Hepatocyte (in vitro differentiated cells): ENCODE data around the gene FILIP1L. TPM values are rescaled to one million over a fixed set of nuclear protein-coding genes. Genes with fewer than 3 reads are reported as not detected.

ENCODE experiments used
- DNase-seq: peaks from one replicate; pipeline ENCODE4 v3.0.0-alpha.2; 2016; ENCODE audit warnings: low spot score
- H2AFZ ChIP-seq: fragments of 200-600 bp; sonication (generic); 2 replicates; pipeline ENCODE4 v1.6.0; 2016; ENCODE audit warnings: antibody characterized with exemption, mild to moderate bottlenecking
- H3K27ac ChIP-seq: fragments of 200-600 bp; sonication (generic); 2 replicates; pipeline ENCODE4 v1.5.1; 2016; ENCODE audit warnings: mild to moderate bottlenecking
- H3K27me3 ChIP-seq: fragments of 200-600 bp; sonication (generic); 2 replicates; pipeline ENCODE4 v1.6.1; 2016
- H3K36me3 ChIP-seq: fragments of 200-600 bp; sonication (generic); replicated peaks from 2 replicates; pipeline ENCODE4 v1.5.1; 2016; ENCODE audit warnings: low read depth; ENCODE audit not compliant: insufficient read depth
- H3K4me1 ChIP-seq: fragments of 200-600 bp; sonication (generic); 2 replicates; pipeline ENCODE4 v1.5.1; 2016; ENCODE audit warnings: mild to moderate bottlenecking, moderate library complexity; ENCODE audit not compliant: insufficient read depth
- H3K4me2 ChIP-seq: fragments of 200-600 bp; sonication (generic); 2 replicates; pipeline ENCODE4 v1.6.0; 2016
- H3K4me3 ChIP-seq: fragments of 200-600 bp; sonication (generic); 2 replicates; pipeline ENCODE4 v1.5.1; 2016; ENCODE audit warnings: mild to moderate bottlenecking
- H3K79me2 ChIP-seq: fragments of 200-600 bp; sonication (generic); 2 replicates; pipeline ENCODE4 v1.6.0; 2017; ENCODE audit warnings: mild to moderate bottlenecking
- H3K9me2 ChIP-seq: fragments of 200-600 bp; sonication (generic); replicated peaks from 2 replicates; pipeline ENCODE4 v1.6.0; 2017; ENCODE audit warnings: mild to moderate bottlenecking; ENCODE audit not compliant: insufficient read depth
- H3K9me3 ChIP-seq: fragments of 200-600 bp; sonication (generic); 2 replicates; pipeline ENCODE4 v1.5.1; 2016; ENCODE audit warnings: low read depth, mild to moderate bottlenecking
- H4K20me1 ChIP-seq: fragments of 200-600 bp; sonication (generic); 2 replicates; pipeline ENCODE4 v1.6.0; 2016; ENCODE audit warnings: mild to moderate bottlenecking; ENCODE audit not compliant: insufficient read depth, poor library complexity, severe bottlenecking
- CTCF ChIP-seq: fragments of 200-600 bp; sonication (generic); IDR thresholded peaks from 2 replicates; pipeline ENCODE4 v1.5.1; 2016; ENCODE audit warnings: antibody characterized with exemption, mild to moderate bottlenecking; ENCODE audit not compliant: poor library complexity
- EZH2 ChIP-seq: fragments of 200-600 bp; sonication (generic); IDR thresholded peaks from 2 replicates; pipeline ENCODE4 v1.6.1; 2016; ENCODE audit warnings: antibody characterized with exemption, mild to moderate bottlenecking, borderline replicate concordance
- EZH2phosphoT487 ChIP-seq: fragments of 200-600 bp; sonication (generic); IDR thresholded peaks from one replicate; pipeline ENCODE4 v1.6.1; 2018; ENCODE audit warnings: antibody characterized with exemption, mild to moderate bottlenecking, low read depth, moderate library complexity; ENCODE audit not compliant: unreplicated experiment, severe bottlenecking
- WGBS: methylation state at CpG from one replicate; pipeline ENCODE4 v1.1.6; 2016; ENCODE audit warnings: low lambda C conversion rate; ENCODE audit errors: missing lambda C conversion rate; 5-methylcytosine and 5-hydroxymethylcytosine counted together
- polyA plus RNA-seq: library from polyadenylated mRNA; unstranded; fragments of >200 nt; fragmentation: Nextera tagmentation; extraction: Ambion mirVana; gene quantifications from 2 replicates; pipeline ENCODE4 v1.2.1, GENCODE V29; 2016
- total RNA-seq: library from RNA; depleted of rRNA; stranded (reverse); fragments of >200 nt; gene quantifications from 2 replicates; pipeline ENCODE4 v1.2.3, GENCODE V29; 2014

FILIP1L gene
- total and polyA plus RNA-seq, 2 experiments from 2014 or later, result 48.2 to 49.4 TPM

DNA sequence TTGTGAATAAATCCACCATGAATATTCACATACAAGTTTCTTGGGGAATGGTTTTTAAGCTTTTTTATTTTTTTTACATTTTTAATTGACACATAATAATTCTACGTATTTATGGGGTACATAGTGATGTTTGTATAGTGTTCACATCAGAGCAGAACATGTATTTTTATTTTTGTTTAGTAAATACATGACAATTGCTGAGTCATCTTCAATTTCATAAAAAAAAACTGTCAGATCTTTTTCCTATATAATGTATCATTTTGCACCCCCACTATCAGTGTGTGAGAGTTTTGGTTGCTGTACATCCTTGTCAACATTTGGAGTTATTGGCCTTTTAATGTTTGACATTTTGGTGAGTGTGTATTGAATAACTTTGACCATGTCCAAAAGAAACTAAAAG, 39.9 kb upstream of the FILIP1L start:
- H3K4me3 ChIP-seq, result no peak overlapping the region
- no peak overlapping the region for H3K27ac ChIP-seq
- no peaks in the 10 kb centered on the region for H3K36me3 ChIP-seq
- no peaks in the 10 kb centered on the region for H4K20me1 ChIP-seq
- no peak overlapping the region for H2AFZ ChIP-seq
- peaks cover 6% of the 10 kb centered on the region for H3K9me3 ChIP-seq
- peaks cover 7% of the 10 kb centered on the region for H3K4me1 ChIP-seq
- WGBS, result 93% methylated on average over 1 of the region's 1 CpG
- no peaks in the 10 kb centered on the region for H3K27me3 ChIP-seq
- TF ChIP-seq EZH2 (no peak), CTCF (no peak), EZH2phosphoT487 (no peak)
- H3K79me2 ChIP-seq, result no peaks in the 10 kb centered on the region
- H3K9me2 ChIP-seq, result no peaks in the 10 kb centered on the region
- no peak for DNase-seq
- no peak overlapping the region for H3K4me2 ChIP-seq

DNA sequence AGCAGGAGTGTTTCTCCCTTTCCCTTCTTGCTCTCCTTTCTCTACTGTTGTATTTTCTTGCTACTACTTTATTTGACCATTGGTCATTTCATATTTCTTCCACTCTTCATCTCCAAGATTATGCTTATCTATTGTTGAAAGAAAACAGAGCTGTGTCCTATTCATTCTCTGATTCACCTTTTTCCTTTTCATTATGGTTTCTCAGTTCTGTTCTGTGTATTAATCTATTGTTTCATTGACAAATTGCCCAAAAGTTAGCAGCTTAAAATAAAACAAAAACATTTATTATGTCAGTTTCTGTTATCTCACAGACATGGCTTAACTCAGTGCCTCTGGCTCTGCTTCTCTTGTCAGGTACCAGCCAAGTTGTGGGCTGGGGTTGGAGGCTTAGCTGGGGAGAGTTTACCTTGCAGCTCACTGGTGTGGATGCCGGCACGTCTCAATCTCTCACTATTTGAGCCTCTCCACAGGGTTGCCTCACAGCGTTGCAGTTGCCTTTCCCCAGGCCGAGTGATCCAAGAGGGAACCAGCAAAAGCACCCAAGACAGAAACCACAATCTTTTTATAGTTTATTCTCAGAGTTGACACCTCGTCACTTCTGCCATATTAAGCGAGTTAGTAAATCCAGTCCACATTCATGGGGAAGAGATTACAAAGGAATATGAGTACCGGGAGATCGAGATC, 36.9 kb upstream of the FILIP1L start:
- H3K27ac ChIP-seq, result no peak overlapping the region
- WGBS, result 74% methylated on average over 8 of the region's 8 CpGs

DNA sequence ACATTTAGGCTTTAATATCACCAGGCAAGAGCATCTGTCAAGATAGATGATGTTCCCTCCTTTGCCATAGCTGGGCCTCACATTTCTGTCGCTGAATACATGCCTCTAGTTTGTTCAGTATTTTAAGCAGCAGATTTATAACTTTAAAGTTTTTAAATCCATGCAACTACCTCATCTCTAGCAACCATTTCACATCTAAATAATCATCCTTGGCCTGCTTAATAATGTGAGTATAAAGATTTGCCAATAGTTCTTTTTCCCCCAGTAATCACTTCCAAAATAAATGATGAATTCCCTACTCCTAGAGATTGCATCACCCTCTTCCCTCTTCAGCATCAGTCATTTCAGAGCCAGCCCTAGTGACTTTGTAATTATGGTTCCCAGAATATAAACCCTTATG, 36.2 kb upstream of the FILIP1L start:
- no peaks in the 10 kb centered on the region for H3K27me3 ChIP-seq
- H3K27ac ChIP-seq, result no peak overlapping the region
- H3K9me3 ChIP-seq, result peaks cover 2% of the 10 kb centered on the region
- no peak overlapping the region for H3K4me3 ChIP-seq
- no peak overlapping the region for H2AFZ ChIP-seq
- no peaks in the 10 kb centered on the region for H3K36me3 ChIP-seq
- no peak for DNase-seq
- no peaks in the 10 kb centered on the region for H3K9me2 ChIP-seq
- no peak for TF ChIP-seq EZH2phosphoT487
- no peak for TF ChIP-seq CTCF
- no peak for TF ChIP-seq EZH2
- no peaks in the 10 kb centered on the region for H3K79me2 ChIP-seq
- WGBS, result 94% methylated on average over 1 of the region's 1 CpG
- H3K4me1 ChIP-seq, result no peaks in the 10 kb centered on the region
- H3K4me2 ChIP-seq, result no peak overlapping the region
- H4K20me1 ChIP-seq, result no peaks in the 10 kb centered on the region

More for the DNA sequence above, 36.9 kb upstream of the FILIP1L start:
- Histone ChIP-seq H2AFZ (no peak overlapping the region), H4K20me1 (no peaks in the 10 kb centered on the region), H3K79me2 (no peaks in the 10 kb centered on the region), H3K36me3 (no peaks in the 10 kb centered on the region), H3K9me2 (no peaks in the 10 kb centered on the region), H3K4me1 (no peaks in the 10 kb centered on the region), H3K4me3 (no peak overlapping the region), H3K4me2 (no peak overlapping the region), H3K9me3 (peaks cover 6% of the 10 kb centered on the region), H3K27me3 (no peaks in the 10 kb centered on the region)
- TF ChIP-seq EZH2 (no peak), EZH2phosphoT487 (no peak), CTCF (no peak)
- no peak for DNase-seq
